Inflammatory macrophage (primary cell): ENCODE data around the gene LRPAP1.
"Not testable (repeated sequence)": the region's sequence is repeated elsewhere in the genome, so short reads cannot be mapped to it uniquely, and the experiment has no call there.

Experiments used
- DNase-seq, 2 donors: peaks; one replicate each; pipeline ENCODE4 v3.0.0-alpha.2; 2020 to 2022
- total RNA-seq, 18 experiments: gene quantifications; one replicate each; lab custom pipeline; 2026; ENCODE audit warnings: mixed read lengths in 6 of 18, inconsistent platforms in 2 of 18; lab: John Stamatoyannopoulos, UW

The LRPAP1 gene
- 133 to 497 (median 239) reads per million in 18 experiments for total RNA-seq

DNA sequence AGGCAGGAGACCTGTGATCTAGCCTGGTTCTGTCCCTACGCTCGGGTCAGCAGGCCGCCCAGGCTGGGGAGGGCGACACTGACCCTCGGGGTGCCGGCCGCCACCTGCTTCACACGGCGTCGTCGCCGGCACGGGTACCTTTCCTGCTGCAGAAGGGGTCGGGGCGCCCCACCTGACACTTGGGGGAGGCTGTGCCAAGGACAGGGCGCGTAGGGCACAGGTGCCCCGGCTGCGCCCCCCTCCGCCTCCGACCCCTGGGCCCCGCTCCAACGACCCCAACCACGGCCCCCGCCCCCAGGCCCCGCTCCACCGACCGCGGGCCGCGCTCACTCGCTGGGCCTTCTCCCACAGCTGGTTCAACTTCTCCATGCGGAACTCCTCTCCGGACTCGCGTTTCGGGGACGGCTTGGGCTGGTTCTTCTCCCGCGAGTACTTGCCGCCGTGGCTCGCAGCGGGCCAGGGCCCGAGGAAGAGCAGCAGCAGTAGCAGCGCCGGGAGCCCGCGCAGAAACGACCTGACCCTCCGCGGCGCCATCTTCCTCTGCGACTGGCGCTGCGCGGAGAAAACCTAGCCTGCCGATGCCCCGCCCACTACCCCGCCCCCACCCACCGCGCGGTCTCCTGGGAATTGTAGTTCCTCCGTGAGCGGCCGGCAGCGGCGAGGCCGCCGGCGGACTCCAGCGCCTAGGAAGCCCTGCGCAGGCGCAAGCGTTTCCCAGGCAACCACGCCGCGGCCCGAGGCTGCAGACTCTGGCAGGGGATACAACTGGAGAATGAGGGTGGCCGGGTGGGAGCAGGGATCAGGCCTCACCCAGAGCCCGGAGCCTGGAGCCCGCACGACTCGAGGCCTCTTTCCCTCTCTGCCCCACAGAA, at the start of gene LRPAP1:
LRPAP1 (minus strand) TSS at position 544 of the 872 bp plus-strand sequence; CDS start at position 534, 10 bp downstream.
- DNase-seq = peak; percentile 91 to 92

DNA sequence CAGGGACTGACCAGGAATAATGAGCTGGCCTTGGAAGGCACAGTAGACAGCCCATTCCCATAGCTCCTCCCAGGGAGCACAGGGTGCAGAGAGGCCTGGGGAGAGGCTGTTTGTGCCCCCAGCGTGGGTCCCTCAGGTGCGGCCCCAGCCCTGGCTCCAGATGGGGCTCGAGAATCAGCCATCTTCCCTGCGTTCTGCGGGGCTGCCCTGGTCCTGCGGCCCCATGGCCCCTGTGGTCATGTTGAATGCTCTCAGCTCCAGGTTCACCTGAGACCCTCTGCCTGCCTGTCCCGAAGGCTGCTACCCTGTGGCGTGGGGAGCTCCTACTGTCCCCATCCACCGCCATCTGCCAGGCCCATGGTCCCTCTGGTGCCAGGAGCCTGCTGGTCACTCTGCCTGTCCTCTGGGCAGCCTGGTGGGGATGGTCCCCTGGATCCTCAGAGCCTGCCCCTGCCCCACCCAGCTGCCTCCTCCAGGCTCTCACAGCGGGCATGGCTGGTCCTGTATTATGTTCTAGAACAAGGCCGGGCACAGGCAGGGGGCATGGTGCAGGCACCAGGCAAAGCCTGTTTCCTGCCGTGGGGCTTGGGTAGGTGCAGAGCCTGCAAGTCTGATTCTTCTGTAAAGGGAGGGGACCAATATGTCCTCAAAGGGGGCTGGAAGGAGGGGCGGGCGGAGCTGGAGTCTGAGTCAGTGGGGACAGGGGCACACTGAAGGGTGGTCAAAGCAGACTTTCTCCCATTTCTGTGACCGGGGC, 49.3 kb upstream of the LRPAP1 start:
- DNase-seq = not testable (repeated sequence)

DNA sequence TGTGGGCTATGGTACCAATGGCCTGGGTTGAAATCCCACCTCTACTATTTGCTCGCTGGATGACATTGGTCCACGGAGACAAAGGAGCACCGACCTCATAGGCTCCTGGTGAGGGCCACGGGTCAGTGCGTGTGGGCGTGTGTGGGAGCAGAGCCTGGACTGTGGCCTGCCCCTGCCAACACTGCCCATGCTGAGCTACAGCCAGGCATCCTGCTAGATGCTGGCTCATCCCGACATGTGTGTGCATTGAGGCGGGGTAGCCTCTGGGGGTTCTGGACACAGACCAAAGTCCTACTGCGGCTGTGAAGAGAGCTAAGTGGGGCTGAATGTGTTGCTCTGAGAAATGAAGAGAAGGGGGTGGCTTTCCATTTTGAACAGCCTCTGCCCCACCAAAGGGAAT, 48.6 kb upstream of the LRPAP1 start:
- DNase-seq = not testable (repeated sequence)

DNA sequence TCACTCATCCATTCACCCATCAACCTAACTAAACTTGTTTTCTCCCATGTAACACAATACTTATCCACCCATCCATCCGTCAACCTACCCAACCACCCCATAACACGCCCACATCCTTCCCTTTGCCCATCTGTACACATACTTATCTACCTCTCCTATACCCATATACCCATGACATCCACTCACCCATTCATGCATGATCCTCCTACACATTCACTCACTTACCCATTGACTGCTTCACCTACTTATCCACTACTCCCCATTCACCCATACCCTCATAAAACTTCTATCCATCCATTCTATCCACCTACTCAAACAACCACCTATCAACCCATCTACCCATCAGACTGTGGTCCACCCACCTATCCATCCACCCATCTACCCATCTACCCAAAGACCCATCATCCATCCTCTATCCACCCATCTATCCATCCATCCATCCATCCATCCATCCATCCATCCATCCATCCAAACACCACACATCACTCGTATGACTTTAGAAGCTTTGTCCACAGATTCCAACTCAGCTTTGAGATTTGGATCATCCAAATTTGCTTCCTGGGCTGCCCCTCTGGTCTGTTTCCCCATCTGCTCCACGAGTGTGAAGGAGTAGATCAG, 46.4 kb upstream of the LRPAP1 start:
- not testable (repeated sequence) for DNase-seq

DNA sequence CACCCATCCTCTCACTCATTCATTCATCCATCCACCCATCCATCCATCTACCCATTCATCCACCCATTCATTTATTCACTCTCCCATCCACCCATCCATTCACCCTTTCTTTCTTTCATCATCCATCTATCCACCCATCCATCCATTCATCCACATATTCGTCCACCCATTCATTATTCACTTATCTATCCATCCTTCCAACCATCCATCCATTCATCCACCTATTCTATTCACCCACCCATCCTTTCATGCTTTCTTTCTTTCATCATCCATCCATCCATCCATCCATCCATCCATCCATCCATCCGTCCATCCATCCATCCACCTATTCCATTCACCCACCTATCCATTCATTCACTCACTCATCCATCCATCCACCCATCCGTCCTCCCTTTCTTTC, 45.8 kb upstream of the LRPAP1 start:
- DNase-seq = not testable (repeated sequence)

DNA sequence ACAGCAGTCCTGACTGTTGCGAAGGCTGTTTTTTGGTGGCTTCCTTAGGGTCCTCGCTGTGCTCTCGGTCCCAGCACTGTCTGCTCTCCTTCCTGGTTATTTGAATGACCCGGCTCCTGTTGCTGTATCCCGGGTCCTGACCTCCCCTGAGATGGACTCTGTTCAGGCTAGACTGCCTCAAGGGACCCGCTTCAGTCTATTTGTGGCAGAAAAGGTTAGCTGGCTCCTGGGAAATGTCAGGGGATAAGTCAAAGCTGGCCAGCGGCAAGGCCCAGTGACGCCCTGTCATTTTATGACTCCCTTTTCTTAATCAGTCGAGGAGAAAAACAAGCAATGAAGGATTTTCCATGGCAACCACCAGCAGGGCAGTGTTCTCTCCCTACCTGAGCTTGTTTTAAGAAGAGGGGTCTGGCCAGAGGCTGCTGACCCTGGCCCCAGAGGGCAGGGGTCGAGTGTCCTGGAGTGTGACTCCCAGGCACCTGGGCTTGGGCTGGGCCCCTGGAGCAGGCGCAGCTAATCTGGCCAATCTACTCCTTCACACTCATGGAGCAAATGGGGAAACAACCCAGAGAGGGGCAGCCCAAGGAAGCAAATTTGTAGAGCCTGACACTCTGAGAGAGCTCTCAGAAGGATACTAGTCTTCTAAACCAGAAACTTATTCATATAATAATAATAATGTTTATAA, 45.1 kb upstream of the LRPAP1 start:
- DNase-seq = not testable (repeated sequence)

GRCh38 chr4:3576533-3577207, 44.4 kb upstream of the LRPAP1 start:
- DNase-seq = not testable (repeated sequence)

- DNase-seq = not testable (repeated sequence)
Observed at GRCh38 chr4:3575426-3576369, 43.5 kb upstream of the LRPAP1 start.

DNA sequence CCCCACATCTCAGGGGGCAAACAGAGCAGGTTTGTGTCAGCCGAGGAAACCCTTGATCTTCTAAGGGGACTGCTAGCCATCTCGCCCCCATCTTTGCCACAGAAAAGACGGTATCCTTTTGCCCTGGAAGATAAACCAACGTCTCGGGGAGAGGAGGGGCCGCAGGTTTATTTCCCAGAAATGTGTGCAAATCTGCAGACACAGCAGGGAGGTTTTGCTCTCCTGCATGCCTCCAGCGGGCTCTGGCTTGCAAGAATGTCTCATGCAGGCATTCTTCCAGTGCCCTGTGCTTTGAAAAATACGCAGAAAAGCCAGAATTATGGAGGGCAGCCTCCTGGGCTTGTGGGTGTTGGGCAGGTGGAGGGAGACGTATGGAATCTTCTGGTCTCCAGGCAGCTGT, 42.6 kb upstream of the LRPAP1 start:
- DNase-seq = not testable (repeated sequence)

DNA sequence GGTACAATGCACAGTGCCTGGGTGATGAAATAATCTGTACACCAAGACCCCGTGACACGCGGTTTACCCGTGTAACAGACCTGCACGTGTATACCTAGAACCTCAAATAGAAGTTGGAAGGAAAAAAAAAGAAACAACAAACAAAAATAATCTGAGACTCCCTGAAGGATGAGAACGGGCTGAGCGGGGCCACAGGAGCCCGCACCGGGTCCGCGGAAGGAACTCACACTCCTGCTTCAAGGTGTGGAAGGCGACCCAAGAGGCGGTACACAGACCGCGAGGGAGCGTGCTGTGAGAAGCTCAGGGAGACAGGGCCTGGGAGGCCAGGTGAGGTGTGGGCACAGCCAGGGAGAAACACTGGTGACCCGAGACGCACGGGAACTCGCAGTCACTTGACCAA, 42.1 kb upstream of the LRPAP1 start:
- DNase-seq = not testable (repeated sequence)

DNA sequence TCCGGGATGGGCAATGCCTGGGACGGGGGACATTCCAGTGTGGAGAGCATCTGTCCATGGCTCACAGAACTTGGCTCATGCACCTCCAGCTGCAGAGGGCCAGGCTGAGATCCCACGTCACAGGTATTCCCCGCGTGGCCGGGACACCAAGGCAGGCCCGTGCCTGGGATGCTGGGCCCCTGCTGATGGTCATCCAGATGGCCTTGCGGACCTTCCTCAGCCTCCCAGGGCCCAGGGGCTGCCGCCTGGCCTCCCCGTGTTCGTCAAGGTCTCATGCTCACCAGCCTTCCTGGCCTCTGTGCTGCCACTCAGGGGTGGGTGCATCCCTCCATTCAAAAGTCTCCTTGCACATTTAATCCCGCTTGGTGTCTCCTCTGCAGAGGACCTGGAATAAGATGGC, 40.9 kb upstream of the LRPAP1 start:
- DNase-seq = no peak

GRCh38 chr4:3572363-3572762, 40.1 kb upstream of the LRPAP1 start:
- DNase-seq = no peak

GRCh38 chr4:3571921-3572320, 39.7 kb upstream of the LRPAP1 start:
- DNase-seq = no peak

DNA sequence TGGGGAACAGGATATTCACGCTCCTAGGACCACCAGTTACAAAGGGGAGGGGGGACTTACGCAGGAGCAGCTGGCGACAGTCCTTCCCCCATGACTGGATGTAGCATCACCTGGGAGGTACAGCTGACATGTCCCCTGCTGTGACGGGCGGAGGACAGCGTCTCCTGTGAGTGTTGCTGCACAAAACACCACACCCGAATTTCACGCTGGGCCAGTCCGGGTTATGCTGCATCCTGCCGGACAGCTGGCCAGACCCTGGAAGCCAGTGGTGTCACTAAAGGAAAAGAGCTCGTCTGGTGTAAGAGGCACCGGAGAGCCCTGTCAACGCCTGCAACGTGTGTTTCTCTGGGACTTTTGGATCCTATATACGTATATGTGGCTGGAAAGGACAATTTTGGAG, 38.7 kb upstream of the LRPAP1 start:
- DNase-seq = not testable (repeated sequence)

GRCh38 chr4:3569611-3570010, 37.4 kb upstream of the LRPAP1 start:
- DNase-seq = not testable (repeated sequence)

DNA sequence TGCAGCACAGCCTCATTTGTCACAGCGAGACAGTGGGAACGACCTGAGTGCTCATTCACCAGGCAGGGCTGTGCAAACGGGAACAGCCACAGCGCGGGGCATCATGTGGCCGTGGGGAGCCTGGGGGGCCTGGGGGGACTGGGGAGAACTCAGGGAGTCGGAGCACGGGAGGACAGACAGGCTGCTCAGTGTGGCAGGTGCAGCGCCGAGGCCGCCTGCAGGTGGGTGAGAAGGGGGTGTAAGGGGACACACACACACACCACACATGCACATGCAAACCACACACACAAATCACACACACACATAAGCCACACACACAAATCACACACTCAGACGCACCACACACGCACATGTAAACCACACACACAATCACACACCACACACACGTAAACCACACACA, 34.5 kb upstream of the LRPAP1 start:
- DNase-seq = peak in 1 of 2 donors; percentile 9

GRCh38 chr4:3566301-3566700, 34.1 kb upstream of the LRPAP1 start:
- DNase-seq = not testable (repeated sequence)

GRCh38 chr4:3564948-3565347, 32.7 kb upstream of the LRPAP1 start:
- not testable (repeated sequence) for DNase-seq

DNA sequence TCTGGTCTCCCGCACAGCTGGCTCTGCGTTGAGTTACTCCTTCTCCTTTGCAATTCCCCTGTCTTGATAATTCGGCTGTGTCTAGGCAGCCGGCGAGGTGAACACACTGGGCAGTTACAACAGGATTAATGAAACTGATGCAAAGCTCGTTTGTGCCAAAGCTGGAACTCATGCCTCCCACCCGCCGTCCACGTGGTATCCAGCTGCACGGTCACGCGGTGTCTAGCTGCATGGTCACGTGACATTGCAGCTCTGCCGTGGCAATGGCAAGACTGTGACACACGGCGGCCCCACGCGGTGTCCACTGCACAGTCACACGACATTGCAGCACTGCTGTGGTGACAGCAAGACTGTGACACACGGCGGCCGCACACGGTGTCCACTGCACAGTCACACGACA, 31.2 kb upstream of the LRPAP1 start:
- no peak for DNase-seq

GRCh38 chr4:3562127-3562526, 29.9 kb upstream of the LRPAP1 start:
- not testable (repeated sequence) for DNase-seq

GRCh38 chr4:3560465-3560864, 28.2 kb upstream of the LRPAP1 start:
- DNase-seq = not testable (repeated sequence)
